Liver (tissue), 3 donors: ENCODE results near the gene HK2.
"Not testable (repeated sequence)": the region's sequence is repeated elsewhere in the genome, so short reads cannot be mapped to it uniquely, and the experiment has no call there.

ENCODE experiments used
- GABPA ChIP-seq, 2 donors: IDR thresholded peaks in 1 of 2; conservative IDR thresholded peaks in 1 of 2; 2 replicates each; pipeline ENCODE4 v1.6.1; 2016; ENCODE audit warnings: antibody characterized with exemption in 2 of 2, mild to moderate bottlenecking in 1 of 2, moderate library complexity in 1 of 2
- HNF4A ChIP-seq, 2 donors: conservative IDR thresholded peaks; 2 replicates each; pipeline ENCODE4 v1.6.1; 2016; ENCODE audit warnings: antibody characterized with exemption in 2 of 2, mild to moderate bottlenecking in 2 of 2
- NR2F2 ChIP-seq: IDR thresholded peaks from 2 replicates; pipeline ENCODE4 v1.6.1; 2016; ENCODE audit warnings: antibody characterized with exemption
- RAD21 ChIP-seq, 2 donors: IDR thresholded peaks; 2 replicates each; pipeline ENCODE4 v1.6.1; 2016; ENCODE audit warnings: antibody characterized with exemption in 2 of 2, mild to moderate bottlenecking in 2 of 2
- RXRA ChIP-seq, 2 donors: IDR thresholded peaks; 2 replicates each; pipeline ENCODE4 v1.6.1; 2017 to 2018; ENCODE audit warnings: antibody characterized with exemption in 2 of 2, mild to moderate bottlenecking in 1 of 2
- SP1 ChIP-seq: IDR thresholded peaks from 2 replicates; pipeline ENCODE4 v1.6.1; 2018; ENCODE audit warnings: antibody characterized with exemption, mild to moderate bottlenecking
- TAF1 ChIP-seq: conservative IDR thresholded peaks from 2 replicates; pipeline ENCODE4 v1.6.1; 2016; ENCODE audit warnings: antibody characterized with exemption, mild to moderate bottlenecking
- YY1 ChIP-seq: IDR thresholded peaks from 2 replicates; pipeline ENCODE4 v1.6.1; 2016; ENCODE audit warnings: antibody characterized with exemption, mild to moderate bottlenecking
- TF ChIP-seq, protein P1 (sequence below): fragments of 150-350 bp; IDR thresholded peaks from 2 replicates; pipeline ENCODE4 v1.5.1; 2017; ENCODE audit warnings: improper control_type of control experiment, low read depth, low read length; ENCODE audit not compliant: missing input control
- TF ChIP-seq, protein P2 (sequence below): IDR thresholded peaks from 2 replicates; pipeline ENCODE4 v1.6.1; 2016; ENCODE audit warnings: antibody characterized with exemption, mild to moderate bottlenecking
- TF ChIP-seq, protein P3 (sequence below): IDR thresholded peaks from 2 replicates; pipeline ENCODE4 v1.6.1; 2016; ENCODE audit warnings: antibody characterized with exemption
- TF ChIP-seq, protein P4 (sequence below): IDR thresholded peaks from 2 replicates; pipeline ENCODE4 v1.6.1; 2016; ENCODE audit warnings: antibody characterized with exemption
- TF ChIP-seq, protein P5 (sequence below): IDR thresholded peaks from 2 replicates; pipeline ENCODE4 v1.6.1; 2016; ENCODE audit warnings: antibody characterized with exemption
- donor health status: healthy.
- donor health status: healthy.

DNA sequence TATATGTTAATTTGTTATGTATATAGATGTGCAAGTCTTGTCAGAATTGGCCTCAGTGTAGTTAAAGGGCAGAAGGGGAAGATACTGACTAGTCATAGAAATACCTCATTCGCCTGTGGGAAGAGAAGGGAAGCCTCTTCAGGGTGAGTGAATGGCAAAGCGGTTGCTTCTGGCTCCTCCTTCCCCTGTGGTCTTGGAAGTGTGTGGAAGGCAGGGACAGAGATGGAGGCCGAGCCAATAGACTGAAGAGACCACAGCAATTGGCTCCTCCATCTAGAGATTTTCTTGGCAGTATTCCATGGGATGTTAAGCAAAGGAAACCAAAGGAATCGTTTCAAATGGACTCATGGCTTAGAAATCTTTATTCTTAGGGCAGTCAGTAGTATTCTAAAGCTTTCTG lies 57.9 kb downstream of the HK2 start:
- TF ChIP-seq, protein P1, sequence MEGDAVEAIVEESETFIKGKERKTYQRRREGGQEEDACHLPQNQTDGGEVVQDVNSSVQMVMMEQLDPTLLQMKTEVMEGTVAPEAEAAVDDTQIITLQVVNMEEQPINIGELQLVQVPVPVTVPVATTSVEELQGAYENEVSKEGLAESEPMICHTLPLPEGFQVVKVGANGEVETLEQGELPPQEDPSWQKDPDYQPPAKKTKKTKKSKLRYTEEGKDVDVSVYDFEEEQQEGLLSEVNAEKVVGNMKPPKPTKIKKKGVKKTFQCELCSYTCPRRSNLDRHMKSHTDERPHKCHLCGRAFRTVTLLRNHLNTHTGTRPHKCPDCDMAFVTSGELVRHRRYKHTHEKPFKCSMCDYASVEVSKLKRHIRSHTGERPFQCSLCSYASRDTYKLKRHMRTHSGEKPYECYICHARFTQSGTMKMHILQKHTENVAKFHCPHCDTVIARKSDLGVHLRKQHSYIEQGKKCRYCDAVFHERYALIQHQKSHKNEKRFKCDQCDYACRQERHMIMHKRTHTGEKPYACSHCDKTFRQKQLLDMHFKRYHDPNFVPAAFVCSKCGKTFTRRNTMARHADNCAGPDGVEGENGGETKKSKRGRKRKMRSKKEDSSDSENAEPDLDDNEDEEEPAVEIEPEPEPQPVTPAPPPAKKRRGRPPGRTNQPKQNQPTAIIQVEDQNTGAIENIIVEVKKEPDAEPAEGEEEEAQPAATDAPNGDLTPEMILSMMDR, result not testable (repeated sequence)
- TF ChIP-seq, protein P2, sequence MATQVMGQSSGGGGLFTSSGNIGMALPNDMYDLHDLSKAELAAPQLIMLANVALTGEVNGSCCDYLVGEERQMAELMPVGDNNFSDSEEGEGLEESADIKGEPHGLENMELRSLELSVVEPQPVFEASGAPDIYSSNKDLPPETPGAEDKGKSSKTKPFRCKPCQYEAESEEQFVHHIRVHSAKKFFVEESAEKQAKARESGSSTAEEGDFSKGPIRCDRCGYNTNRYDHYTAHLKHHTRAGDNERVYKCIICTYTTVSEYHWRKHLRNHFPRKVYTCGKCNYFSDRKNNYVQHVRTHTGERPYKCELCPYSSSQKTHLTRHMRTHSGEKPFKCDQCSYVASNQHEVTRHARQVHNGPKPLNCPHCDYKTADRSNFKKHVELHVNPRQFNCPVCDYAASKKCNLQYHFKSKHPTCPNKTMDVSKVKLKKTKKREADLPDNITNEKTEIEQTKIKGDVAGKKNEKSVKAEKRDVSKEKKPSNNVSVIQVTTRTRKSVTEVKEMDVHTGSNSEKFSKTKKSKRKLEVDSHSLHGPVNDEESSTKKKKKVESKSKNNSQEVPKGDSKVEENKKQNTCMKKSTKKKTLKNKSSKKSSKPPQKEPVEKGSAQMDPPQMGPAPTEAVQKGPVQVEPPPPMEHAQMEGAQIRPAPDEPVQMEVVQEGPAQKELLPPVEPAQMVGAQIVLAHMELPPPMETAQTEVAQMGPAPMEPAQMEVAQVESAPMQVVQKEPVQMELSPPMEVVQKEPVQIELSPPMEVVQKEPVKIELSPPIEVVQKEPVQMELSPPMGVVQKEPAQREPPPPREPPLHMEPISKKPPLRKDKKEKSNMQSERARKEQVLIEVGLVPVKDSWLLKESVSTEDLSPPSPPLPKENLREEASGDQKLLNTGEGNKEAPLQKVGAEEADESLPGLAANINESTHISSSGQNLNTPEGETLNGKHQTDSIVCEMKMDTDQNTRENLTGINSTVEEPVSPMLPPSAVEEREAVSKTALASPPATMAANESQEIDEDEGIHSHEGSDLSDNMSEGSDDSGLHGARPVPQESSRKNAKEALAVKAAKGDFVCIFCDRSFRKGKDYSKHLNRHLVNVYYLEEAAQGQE, result not testable (repeated sequence)
- TF ChIP-seq RXRA (IDR thresholded peaks at IDR 0.05); YY1; RAD21 (IDR thresholded peaks at IDR 0.05); NR2F2; GABPA (IDR thresholded peaks at IDR 0.05 in 1 of 2, conservative IDR thresholded peaks at IDR 0.05 in 1 of 2); HNF4A (conservative IDR thresholded peaks at IDR 0.05); TAF1; SP1: not testable (repeated sequence)
- TF ChIP-seq, protein P3, sequence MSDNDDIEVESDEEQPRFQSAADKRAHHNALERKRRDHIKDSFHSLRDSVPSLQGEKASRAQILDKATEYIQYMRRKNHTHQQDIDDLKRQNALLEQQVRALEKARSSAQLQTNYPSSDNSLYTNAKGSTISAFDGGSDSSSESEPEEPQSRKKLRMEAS, result not testable (repeated sequence)
- TF ChIP-seq, protein P4, sequence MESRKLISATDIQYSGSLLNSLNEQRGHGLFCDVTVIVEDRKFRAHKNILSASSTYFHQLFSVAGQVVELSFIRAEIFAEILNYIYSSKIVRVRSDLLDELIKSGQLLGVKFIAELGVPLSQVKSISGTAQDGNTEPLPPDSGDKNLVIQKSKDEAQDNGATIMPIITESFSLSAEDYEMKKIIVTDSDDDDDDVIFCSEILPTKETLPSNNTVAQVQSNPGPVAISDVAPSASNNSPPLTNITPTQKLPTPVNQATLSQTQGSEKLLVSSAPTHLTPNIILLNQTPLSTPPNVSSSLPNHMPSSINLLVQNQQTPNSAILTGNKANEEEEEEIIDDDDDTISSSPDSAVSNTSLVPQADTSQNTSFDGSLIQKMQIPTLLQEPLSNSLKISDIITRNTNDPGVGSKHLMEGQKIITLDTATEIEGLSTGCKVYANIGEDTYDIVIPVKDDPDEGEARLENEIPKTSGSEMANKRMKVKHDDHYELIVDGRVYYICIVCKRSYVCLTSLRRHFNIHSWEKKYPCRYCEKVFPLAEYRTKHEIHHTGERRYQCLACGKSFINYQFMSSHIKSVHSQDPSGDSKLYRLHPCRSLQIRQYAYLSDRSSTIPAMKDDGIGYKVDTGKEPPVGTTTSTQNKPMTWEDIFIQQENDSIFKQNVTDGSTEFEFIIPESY, result not testable (repeated sequence)
- TF ChIP-seq, protein P5, sequence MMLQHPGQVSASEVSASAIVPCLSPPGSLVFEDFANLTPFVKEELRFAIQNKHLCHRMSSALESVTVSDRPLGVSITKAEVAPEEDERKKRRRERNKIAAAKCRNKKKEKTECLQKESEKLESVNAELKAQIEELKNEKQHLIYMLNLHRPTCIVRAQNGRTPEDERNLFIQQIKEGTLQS, result not testable (repeated sequence)
